Measurements from ENCODE around the gene KCNQ1. TPM values are rescaled to one million over a fixed set of nuclear protein-coding genes. Genes with fewer than 3 reads are reported as not detected.

Gene KCNQ1
- total RNA-seq, 2 experiments from 2014 or later: 20.4 to 24.3 TPM

DNA sequence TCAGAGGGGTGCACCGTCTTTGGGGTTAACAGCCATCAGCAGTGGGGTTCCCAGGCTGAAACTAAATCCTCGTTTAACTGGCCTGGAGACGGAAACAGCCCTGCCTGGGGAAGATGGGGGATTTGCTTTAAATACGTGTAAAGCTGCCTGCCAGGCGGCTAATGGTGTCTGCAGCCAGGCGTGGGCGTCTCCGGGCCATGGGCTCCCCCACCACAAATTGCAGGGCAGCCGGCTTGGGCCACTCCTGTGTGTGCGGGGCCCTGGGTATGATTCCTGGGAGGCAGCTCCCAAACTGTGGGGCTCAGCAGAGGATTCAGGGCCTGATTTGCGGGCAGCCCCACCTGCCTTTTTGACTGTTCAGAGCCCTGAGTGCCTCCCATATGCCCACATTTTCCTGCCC, 110.5 kb downstream of the KCNQ1 start:
- Mint-ChIP-seq H3K27me3 (no peaks in the 10 kb centered on the region), H3K9me3 (no peaks in the 10 kb centered on the region), H3K4me3 (no peak overlapping the region), H3K36me3 (ENCODE audit: low read depth) (no peaks in the 10 kb centered on the region), H3K4me1 (peaks cover 4% of the 10 kb centered on the region), H3K27ac (no peak overlapping the region)
- ChIA-PET POLR2A (no interaction called here), CTCF (interaction anchor here (0.6 to 1.5 kb wide), 2 partner anchors 118 to 249 kb away, joined by 3 read pairs; no protein-coding TSS in a partner anchor)
- DNase-seq: no peak

GRCh38 chr11:2555891-2556290, 111.1 kb downstream of the KCNQ1 start:
- H3K4me1 Mint-ChIP-seq: peaks cover 4% of the 10 kb centered on the region
- H3K4me3 Mint-ChIP-seq: no peak overlapping the region
- no peaks in the 10 kb centered on the region for H3K9me3 Mint-ChIP-seq
- no peaks in the 10 kb centered on the region for H3K36me3 Mint-ChIP-seq (ENCODE audit: low read depth)
- H3K27me3 Mint-ChIP-seq: no peaks in the 10 kb centered on the region
- no peak overlapping the region for H3K27ac Mint-ChIP-seq
- DNase-seq: no peak
- ChIA-PET POLR2A (no interaction called here), CTCF (interaction anchor here (1.5 kb wide), 1 partner anchor 250 kb away, joined by 3 read pairs; no protein-coding TSS in a partner anchor)

DNA sequence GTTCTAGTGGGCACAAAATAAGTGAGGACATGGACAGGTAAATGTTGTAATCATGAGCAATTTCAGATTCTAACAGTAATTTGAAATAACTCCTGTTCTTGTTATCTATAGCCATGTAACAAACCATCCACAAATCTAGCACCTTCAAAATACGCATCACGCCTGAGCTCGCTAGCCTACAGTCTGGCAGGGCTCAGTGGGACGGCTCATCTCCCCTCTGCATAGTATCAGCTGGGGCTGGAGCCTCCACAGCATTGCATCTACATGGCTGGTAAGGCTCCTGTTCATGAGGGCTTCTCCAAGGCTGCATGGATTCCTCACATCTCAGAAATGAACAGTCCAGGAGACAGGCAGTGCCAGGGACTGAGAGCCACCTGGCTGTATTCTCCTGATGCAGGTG, 112.6 kb downstream of the KCNQ1 start:
- no peak overlapping the region for H3K4me3 Mint-ChIP-seq
- H3K36me3 Mint-ChIP-seq (ENCODE audit: low read depth): no peaks in the 10 kb centered on the region
- peaks cover 4% of the 10 kb centered on the region for H3K4me1 Mint-ChIP-seq
- no peaks in the 10 kb centered on the region for H3K9me3 Mint-ChIP-seq
- ChIA-PET POLR2A (no interaction called here), CTCF (interaction anchor here (1.3 kb wide), 1 partner anchor 25 kb away, joined by 3 read pairs; no protein-coding TSS in a partner anchor)
- no peak overlapping the region for H3K27ac Mint-ChIP-seq
- no peaks in the 10 kb centered on the region for H3K27me3 Mint-ChIP-seq
- no peak for DNase-seq

- CTCF ChIA-PET: no interaction called here
- H3K27me3 Mint-ChIP-seq: no peaks in the 10 kb centered on the region
Measured at GRCh38 chr11:2558397-2558796, 113.6 kb downstream of the KCNQ1 start.

DNA sequence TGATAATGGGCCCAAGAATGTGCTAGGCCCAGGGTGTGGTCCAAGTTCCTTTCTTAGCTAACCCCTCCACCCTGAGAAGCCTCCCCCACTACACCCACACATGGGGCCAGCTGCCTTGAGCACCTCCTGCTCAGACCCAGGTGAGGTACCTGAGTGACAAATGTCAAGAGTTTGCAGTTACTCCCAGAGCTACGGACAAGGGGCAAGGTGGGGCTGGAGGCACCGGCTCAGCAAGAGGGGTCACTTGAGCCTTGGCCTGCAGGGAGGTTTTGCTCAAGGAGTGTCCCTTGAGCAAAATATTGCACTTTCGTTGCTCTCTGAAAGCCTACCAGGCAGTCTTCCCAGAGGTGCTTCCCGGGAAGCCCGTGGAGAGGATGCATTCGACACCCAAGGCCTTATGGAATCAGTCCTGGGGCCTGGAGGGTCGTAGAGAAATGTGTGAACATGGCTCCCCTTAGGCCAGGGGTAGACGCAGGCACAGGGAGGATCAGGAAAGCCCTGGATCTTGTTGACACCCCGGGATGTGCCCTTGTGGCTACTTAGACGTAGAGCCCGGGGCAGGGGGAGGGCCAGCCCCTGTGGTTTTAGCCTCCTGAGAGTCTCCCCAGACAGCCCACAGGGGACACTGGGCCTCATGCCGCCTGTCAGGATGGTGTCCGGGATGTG, 114.2 kb downstream of the KCNQ1 start:
- Mint-ChIP-seq H3K4me1 (no peaks in the 10 kb centered on the region), H3K27ac (no peak overlapping the region), H3K36me3 (ENCODE audit: low read depth) (no peaks in the 10 kb centered on the region), H3K4me3 (no peak overlapping the region), H3K9me3 (no peaks in the 10 kb centered on the region), H3K27me3 (no peaks in the 10 kb centered on the region)
- no peak for DNase-seq
- ChIA-PET POLR2A (no interaction called here), CTCF (no interaction called here)

More at GRCh38 chr11:2558397-2558796, 113.6 kb downstream of the KCNQ1 start:
- POLR2A ChIA-PET: no interaction called here
- DNase-seq: no peak
- H3K4me1 Mint-ChIP-seq: no peaks in the 10 kb centered on the region
- no peaks in the 10 kb centered on the region for H3K9me3 Mint-ChIP-seq
- H3K27ac Mint-ChIP-seq: no peak overlapping the region
- no peak overlapping the region for H3K4me3 Mint-ChIP-seq
- no peaks in the 10 kb centered on the region for H3K36me3 Mint-ChIP-seq (ENCODE audit: low read depth)

DNA sequence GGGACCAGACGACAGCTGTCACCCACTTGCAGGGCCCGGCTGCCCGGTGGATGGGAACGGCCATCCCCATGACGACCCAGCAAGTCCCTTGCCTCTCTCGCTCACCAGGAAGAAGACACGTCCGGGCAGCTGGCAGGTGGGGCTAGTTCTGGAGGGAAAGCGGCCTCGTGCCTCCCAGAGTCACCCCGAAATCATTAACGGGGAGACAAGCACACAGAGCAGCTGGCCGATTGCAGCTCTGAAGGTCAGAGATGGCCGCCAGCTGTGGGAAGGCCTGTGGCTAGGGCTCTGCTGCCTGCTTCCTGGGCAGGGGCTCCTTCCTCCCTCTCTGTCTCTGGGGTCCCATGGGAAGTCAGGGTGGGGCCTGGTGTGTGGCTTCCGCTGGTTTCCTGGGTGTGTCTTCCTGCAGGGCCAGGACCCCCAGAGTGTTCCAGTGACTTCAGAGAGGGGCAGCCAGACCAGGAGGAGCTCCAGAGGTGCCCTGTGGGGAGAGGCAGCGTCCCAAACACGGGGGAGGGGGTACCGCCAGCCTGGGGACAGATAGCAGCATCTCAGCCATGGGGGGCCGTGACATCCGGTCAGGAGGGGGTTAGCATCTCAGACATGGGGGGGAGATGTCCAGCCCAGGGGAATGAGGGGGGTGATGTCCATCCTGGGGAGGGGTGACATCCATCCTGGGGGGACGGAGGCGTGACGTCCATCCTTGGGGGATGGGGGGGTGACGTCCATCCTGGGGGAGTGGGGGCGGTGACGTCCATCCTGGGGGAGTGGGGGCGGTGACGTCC, 114.9 kb downstream of the KCNQ1 start:
- ChIA-PET POLR2A (no interaction called here), CTCF (no interaction called here)
- no peak overlapping the region for H3K4me3 Mint-ChIP-seq
- no peaks in the 10 kb centered on the region for H3K9me3 Mint-ChIP-seq
- no peaks in the 10 kb centered on the region for H3K27me3 Mint-ChIP-seq
- H3K27ac Mint-ChIP-seq: no peak overlapping the region
- H3K4me1 Mint-ChIP-seq: no peaks in the 10 kb centered on the region
- no peak for DNase-seq
- no peaks in the 10 kb centered on the region for H3K36me3 Mint-ChIP-seq (ENCODE audit: low read depth)

GRCh38 chr11:2561696-2562581, 117.1 kb downstream of the KCNQ1 start:
- Mint-ChIP-seq H3K4me1 (no peaks in the 10 kb centered on the region), H3K9me3 (no peaks in the 10 kb centered on the region), H3K36me3 (ENCODE audit: low read depth) (no peaks in the 10 kb centered on the region), H3K27ac (no peak overlapping the region), H3K27me3 (no peaks in the 10 kb centered on the region), H3K4me3 (no peak overlapping the region)
- ChIA-PET POLR2A (no interaction called here), CTCF (no interaction called here)
- DNase-seq: no peak

DNA sequence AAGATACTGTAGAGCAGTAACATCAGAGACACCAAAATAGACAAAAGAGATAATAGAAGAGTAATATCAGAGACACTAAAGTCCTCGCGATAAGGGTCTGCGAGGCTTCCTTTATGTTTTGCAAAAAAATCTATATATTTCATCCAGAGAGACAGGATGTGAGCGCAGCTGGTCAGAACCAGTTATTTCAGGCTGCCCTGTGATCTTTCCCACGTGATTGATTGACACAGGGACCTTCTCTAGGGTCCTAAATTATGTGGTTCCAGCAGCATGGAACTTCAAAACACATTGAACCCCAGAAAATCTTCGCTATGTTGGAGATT, 118.0 kb downstream of the KCNQ1 start:
- DNase-seq: no peak
- Mint-ChIP-seq H3K9me3 (no peaks in the 10 kb centered on the region), H3K27me3 (no peaks in the 10 kb centered on the region), H3K4me3 (no peak overlapping the region), H3K4me1 (no peaks in the 10 kb centered on the region), H3K36me3 (ENCODE audit: low read depth) (no peaks in the 10 kb centered on the region), H3K27ac (no peak overlapping the region)
- ChIA-PET CTCF (no interaction called here), POLR2A (no interaction called here)

DNA sequence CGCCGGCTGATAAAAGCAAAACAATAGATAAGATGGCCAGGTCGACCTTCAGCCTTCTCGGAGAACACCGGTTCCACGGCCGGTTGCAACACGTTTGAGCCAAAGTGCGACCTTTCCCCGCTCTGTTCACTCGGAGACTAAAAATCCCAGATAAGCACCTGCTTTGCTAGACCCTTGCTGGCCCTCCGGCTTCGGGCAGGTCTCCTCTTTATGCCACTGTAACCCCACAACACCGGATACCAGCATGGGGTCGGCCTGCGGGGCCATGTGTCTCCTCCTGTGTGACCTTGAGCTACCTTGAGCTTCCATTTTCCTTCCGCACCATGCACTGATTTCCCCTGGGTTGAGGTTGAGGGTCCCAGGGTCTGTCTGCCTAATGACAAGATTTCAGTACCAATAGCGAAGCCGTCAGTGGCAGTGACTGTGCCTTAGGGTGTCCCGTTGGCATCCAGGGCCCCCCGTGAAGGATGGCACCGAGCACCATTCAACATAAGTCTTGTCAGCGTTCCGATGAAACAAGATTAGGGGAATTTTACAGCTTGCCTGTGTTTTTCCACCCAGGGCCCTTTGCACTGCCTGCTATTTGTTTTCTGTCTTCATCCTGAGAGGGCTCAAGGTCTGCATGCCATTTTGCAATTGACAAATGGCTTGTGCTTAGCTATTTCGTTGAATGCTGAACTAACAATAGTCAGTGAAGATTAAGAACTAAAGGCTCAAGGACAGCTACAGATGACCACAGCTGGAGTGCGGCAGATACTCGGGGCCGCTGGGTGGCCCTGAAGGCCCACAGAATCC, 118.6 kb downstream of the KCNQ1 start:
- Mint-ChIP-seq H3K27me3 (no peaks in the 10 kb centered on the region), H3K4me1 (no peaks in the 10 kb centered on the region), H3K27ac (no peak overlapping the region), H3K36me3 (ENCODE audit: low read depth) (no peaks in the 10 kb centered on the region), H3K4me3 (no peak overlapping the region), H3K9me3 (no peaks in the 10 kb centered on the region)
- POLR2A ChIA-PET: no interaction called here
- DNase-seq: no peak
- CTCF ChIA-PET: no interaction called here

DNA sequence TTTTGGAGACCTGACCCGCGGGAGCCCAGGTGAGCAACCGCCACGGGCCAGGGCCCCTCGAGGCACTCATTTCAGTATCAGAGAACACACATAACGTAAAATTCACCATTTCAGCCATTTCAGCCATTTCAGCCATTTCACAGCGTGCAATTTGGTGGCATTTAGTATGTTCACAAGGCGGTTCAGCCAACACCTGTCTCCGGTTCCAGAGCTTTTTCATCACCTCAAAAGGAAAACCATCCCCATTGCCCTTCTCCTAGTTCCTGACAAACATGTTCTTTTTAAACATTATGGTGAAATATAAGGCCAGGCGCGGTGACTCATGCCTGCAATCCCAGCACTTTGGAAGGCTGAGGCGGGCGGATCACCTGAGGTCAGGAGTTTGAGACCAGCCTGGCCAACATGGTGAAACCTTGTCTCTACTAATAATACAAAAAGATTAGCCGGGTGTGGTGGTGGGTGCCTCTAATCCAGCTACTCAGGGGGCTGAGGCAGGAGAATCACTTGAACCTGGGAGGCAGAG, 119.3 kb downstream of the KCNQ1 start:
- no peaks in the 10 kb centered on the region for H3K4me1 Mint-ChIP-seq
- no peak overlapping the region for H3K27ac Mint-ChIP-seq
- H3K36me3 Mint-ChIP-seq (ENCODE audit: low read depth): no peaks in the 10 kb centered on the region
- ChIA-PET CTCF (no interaction called here), POLR2A (no interaction called here)
- no peak for DNase-seq
- H3K9me3 Mint-ChIP-seq: no peaks in the 10 kb centered on the region
- H3K27me3 Mint-ChIP-seq: no peaks in the 10 kb centered on the region
- H3K4me3 Mint-ChIP-seq: no peak overlapping the region

DNA sequence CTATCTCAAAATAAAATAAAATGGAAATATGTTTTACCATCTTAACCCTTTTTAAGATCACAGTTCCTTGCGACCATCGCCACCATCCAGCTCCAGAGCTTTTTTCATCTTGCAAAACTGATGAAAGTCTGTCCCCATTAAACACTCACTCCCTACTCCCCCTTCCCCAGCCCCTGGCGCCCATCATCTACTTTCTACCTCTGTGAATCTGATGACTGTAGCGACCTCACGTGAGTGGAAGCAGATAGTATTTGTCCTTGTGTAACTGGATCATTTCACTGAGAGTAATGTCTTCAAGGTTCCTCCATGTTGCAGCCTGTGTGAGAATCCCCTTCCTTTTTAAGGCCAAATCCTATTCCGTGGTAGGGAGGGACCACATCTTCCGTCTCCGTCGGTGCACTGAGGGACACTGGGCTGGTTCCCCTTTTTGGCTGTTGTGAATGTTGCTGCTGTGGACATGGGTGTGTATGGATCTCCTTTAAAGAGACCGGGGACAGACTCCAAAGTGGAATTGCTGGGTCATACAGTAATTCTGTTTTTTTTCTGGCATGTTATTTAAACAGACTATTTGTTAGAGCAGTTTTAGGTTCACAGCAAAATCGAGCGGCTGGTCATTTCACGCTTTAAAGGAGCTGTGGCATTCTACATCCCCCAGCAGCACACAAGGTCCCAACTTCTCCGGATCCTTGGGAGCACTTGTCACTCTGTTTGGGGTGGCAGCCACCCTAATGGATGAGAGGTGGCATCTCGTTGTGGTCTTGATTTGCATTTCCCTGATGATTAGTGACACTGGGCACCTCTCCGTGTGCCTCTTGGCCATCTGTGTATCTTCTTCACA, 120.0 kb downstream of the KCNQ1 start:
- Mint-ChIP-seq H3K27me3 (no peaks in the 10 kb centered on the region), H3K4me3 (no peak overlapping the region), H3K36me3 (ENCODE audit: low read depth) (no peaks in the 10 kb centered on the region), H3K4me1 (no peaks in the 10 kb centered on the region), H3K27ac (no peak overlapping the region), H3K9me3 (no peaks in the 10 kb centered on the region)
- DNase-seq: no peak
- CTCF ChIA-PET: no interaction called here
- POLR2A ChIA-PET: no interaction called here

Measured in activated CD4-positive, alpha-beta T cell treated with anti-CD3 and anti-CD28 coated beads, Interleukin-2, amount 10 ng/mL, durations not matched to agents 7 days and 5 days (primary cell).